GM19099 (cell line): ENCODE results near the gene DAPK2.

ENCODE experiments used
- POLR2A ChIP-seq: IDR thresholded peaks from 3 replicates; pipeline ENCODE4 v1.6.1; 2011; ENCODE audit warnings: low read depth; ENCODE audit not compliant: insufficient read length; ENCODE audit errors: extremely low read depth

Gene DAPK2

DNA sequence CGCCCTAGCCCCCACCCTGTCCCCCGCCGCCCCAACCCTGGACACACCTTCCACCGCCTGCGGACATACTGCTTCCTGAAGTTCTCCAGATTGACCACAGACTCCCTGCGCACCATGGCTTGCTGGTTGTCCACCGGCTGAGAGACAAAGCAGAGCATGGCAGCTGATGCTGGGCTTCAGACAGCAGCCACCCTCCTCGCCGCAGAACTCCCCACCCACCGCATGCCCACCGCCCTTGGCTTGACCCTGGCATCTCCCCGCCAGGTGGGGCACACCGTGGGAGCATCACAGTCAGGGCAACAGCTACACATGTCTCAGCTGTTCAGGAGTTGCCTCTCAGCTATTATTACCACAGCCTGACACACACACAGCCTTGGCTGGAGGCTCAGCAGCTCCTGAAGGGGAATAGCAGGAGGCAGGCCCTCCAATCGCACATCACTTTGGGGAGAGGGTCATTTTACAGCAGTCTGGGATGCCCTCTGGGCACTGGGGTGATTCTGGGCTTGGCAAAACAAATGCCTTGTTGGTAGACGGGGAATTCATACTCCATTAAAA lies 134.1 kb downstream of the DAPK2 start:
- no peak for TF ChIP-seq POLR2A

DNA sequence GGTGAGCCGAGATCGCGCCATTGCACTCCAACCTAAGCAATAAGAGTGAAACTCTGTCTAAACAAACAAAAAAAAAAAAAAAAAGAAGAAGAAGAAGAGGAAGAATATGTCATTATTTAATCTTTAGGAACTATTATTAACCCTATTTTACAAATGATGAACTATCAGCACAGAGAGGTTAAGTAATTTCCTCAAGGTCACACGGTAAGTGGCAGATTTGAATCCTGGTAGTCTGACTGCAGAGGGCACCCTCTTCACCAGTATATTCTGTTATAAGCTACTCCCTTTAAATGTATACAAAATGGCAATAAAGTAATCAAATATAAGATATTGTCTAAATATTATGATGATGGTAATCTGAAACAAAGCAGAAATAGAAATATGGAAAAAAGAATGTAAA lies 135.1 kb downstream of the DAPK2 start:
- TF ChIP-seq POLR2A, result no peak

DNA sequence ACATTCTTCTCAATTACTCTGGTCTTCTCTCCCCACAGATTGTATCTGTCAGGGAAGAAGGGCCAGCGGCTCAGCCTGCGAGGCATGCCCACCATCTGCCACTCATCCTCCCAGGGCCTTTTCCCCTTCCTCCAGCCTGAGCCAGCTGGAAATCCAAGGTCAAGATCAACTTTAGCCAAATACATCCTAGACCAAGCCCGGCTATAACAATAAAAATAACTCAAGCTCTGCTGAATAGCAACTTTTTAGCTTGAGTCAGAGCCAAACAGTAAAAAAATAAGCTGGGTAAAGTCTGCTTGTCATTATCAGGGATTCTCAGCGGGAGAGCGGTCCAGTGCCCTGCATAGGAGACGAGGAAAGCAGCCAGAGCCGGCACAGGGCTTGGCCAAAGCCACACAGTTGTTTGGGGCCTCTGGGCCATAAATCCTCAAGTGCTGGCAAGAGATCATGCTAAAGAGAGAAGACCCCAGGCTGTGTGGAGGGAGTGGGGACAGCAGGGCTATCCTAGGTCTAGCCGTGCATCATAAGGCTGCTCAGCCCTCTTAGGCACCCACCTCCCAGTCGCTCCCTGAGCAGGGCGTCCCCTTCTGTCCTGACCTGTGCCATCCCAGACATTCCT lies 136.4 kb downstream of the DAPK2 start:
- TF ChIP-seq POLR2A, result no peak

DNA sequence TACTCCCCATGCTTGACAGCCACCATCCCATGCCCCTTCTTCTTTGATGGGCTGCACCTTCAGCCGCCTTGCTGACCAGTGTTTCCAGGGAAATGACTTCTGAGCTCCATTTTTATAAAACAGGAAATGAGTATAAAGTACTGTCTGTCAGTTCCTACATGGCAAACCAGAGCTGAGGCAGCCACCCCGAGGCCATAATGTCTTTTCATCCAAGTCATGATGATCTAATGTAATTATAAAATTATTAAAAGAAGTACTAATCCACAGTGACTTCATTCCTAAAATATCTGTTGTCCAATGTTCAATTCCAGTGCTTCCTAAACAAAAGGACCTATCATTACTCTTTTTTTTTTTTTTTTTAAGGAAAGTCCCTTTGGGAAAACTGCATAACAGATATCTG lies 137.3 kb downstream of the DAPK2 start:
- no peak for TF ChIP-seq POLR2A

DNA sequence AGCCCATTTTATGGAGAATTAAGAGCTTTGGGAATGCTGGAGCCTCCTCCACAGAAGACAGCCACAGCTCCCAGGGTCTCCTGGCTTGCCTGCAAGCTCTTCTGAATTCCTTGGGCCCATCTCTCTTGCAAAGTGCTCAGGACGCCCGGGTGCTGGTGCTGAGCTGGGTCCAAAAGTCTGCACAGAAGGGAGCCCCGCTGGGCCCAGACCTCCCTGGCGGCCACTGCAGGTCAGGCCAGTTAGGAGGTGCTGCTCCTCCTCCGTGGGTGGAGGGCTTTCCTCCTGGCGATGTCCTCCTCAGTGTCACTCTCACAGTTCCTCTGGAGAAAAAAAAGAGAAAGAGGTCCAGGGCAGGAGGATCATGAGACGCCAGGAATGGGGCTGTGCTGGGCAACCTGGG lies 138.0 kb downstream of the DAPK2 start:
- TF ChIP-seq POLR2A, result no peak

DNA sequence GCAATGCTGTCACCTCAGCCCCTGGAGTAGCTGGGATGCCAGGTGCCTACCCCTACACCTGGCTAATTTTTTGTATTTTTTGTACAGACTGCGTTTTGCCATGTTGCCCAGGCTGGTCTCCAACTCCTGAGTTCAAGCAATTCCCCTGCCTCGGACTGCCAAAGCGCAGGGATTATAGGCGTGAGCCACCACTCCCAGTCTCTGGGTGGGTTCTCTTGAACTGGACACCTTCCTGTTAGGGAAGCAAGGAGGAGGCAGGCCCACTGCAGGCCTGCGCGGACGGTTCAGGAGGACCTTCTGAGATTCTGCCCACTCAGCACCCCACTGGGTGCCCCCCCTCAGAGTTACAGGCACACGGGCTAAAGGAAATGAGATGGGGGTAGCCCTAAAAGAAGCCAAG lies 138.8 kb downstream of the DAPK2 start:
- TF ChIP-seq POLR2A, result no peak

DNA sequence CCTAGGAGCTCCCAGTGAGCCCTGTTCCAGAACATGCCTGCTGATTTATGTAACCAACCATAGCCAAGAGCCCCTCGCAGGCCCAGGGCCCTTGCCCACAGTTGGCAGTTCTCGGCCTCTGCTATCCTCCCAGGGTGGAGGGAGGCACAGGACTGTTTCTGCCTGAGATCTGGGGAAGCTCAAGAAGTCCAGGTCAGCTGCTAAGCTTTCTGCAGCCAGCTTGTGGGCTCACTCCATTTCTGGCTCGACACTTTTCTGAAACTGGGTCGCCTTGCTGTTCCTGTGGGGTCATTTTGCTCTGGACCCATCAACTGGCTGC lies 140.1 kb downstream of the DAPK2 start:
- TF ChIP-seq POLR2A, result no peak

DNA sequence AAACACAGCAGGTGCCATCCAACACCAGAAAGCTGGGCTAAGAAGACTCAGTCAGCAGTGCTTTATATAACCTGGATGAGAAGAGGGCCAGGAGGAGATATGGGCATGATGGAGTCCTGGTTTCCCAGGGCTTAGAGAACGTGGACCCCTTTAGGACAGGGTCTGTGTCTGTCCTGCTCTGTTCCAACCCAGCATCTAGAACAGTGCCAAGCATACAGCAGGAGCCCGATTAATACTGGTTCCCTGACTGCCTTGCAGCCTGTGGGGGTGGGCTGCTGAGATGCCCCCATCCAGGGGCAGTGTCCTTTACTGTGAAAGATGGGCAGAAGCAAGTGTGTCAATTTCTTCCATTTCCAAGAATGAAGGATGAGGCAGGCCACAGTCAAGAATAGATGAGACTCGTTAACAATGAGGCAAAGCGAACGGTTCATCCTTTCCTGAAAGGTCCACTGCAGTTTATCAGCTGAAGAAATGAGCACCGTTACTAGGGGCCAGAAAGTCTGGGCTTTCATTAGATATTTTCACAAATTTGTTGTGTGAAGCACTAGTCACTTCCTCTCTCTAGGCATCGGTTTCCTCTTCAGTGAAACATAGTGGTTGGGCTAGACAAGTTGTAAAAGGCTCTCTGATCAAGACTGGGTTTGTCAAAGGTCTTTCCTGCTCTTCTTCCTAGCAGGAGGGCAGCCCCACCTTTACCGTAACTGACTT lies 140.6 kb downstream of the DAPK2 start:
- no peak for TF ChIP-seq POLR2A

DNA sequence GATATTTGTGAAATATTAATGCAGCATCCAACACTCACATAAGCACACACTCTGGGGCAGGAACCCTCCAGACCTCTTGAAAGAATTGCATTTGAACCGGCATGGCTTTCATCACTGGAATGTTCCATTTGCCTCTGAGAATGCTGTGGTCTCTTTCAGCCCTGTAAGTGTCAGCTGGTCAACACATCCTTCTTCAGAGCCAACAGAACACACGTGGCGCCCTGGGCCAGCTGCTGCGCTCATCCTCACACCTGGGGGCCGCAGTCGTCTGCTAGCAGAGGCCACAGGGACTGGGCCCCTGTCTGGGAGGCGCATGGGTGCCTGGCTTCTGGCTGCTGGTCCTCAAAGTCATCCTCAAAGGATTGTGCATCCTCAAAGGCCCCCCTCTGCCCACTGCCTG lies 141.2 kb downstream of the DAPK2 start:
- TF ChIP-seq POLR2A, result no peak

DNA sequence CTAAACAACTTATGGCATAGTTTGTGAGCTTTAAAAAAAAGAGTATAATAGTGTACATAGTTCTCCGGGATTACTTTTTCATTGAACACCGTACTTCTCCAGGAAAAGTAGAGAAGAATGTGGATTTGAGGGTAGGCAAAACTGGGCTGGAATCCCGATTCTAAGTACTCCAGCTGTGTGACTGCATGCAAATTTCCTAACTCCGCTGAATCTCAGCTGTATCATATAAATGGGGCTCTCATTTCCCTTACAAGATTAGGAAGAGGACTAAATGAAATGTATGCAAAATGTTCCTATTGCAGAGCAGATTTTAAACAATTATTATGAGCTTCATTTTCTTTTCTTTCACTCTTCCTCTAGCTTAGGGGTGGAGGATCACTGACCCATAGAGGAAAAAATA lies 142.2 kb downstream of the DAPK2 start:
- TF ChIP-seq POLR2A, result no peak

DNA sequence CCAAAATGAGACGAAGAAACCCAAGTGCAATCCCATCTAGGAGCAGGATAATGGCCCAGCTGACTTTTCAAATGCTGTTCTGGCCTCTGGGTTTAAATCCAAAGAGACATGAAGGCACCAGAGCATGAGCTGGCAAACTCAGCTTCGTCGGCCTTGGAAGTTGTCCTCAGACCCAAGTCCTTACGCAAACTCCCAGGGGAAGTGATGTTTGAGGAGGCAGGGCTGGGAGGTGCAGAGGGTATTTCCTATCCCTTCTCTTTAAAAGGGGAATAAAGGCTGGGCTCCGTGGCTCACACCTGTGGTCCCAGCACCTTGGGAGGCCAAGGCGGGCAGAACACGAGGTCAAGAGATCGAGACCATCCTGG lies 143.6 kb downstream of the DAPK2 start:
- no peak for TF ChIP-seq POLR2A

DNA sequence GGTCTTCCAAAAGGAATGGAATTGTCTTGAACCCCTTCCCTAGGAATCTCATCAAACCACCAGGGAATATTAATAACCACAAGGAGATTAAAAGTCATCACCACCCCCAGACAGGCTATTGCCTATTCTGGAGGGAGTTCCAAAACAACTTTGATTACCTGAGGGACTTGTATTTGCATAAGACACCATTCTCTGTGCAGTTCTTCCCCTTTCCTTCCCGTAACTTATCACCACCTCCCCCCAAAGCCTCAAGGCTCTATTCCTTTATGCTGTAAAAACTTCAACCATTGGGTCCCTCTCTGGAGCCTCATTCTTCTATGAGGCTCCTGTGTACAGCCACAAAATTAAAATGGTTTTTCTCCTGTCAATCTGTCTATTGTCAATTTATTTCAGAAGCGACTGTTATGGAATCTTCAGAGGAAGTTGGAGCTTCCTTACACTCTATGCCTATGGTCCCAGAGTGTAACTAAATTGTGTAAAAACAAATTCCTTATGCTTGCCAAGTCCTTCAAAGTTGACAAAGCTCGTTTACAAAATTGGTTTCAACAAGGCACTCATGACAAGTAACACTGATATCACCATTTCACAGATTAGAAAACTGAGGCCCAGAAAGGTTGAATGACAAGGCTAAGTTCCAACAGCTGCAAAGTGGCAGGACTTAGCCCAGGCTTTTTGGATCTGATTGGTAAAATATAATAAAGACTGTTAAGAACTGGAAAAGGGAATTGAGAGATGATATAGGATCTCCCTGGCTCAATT lies 144.2 kb downstream of the DAPK2 start:
- TF ChIP-seq POLR2A, result no peak

DNA sequence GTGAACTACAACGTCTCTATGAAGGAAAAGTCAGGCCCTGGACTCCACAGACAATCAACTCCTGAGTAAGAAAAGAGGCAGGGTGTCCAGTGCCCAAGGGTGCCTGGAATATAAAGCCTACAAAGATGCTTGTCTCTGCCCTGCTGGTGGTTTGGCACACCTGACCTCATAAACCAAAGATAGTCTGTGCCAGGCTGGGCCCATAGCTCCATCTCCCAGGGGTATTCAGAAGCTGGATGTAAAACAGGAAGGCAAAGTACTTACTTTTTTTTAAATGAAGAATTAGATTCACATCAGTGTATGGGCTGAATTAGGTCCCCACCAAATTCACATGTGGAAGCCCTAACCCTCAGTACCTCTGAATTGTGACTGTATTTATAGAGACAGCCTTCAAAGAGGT lies 146.0 kb downstream of the DAPK2 start:
- no peak for TF ChIP-seq POLR2A

DNA sequence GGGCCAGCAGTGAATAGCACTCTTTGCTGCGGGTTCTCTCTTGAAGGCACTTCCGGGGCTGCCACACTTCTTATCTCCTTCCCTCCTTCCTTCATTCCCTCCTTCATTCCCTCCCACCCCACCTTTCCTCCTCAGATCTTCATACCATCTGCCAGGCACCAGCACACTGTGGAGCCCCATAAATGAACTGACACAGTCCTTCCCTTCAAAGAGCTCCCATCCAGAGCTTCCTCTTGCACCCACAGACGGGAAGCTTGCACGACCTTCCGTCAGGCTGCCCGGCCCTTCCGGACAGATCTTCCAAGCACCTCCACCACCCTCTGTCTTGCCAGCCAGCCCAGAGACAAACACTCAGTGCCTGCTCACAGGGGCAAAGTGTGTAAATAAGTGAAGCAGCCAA lies 147.1 kb downstream of the DAPK2 start:
- TF ChIP-seq POLR2A, result no peak

DNA sequence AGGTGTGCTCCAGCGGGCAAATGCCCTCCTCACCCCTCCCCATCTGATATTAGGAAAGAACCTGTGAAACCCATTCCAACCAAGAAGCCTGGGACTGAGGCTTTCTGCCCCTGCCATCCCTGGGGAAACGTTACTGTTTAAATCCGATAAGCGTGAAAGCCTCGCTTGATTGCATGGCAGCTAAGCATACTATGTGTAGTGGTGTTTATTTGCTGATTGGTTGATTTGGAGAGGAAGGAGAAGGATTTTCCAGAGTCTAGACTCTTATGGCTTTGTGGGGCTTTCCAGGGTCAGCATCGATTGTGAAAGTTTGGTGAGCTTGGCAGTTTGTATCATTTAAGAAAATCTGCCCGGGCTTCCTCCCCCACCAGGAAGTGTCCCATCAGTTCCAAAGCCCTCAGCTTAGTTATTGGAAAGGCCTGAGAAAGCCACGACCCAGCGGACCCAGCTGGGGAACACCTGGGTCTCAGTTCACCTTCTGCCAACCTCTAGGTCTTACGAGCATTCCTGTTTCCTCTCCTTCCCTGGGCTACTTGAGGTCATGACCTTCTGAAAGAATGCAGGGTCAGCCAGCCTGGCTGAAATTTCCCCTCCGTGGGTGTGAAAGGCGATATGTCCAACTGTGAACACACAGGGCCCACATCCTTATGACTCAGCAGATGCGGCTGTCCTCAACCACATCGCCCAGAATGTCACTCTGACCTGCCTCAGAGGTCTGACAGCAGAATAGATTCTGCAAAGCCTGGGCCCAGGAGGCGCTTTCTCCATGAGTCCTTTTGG lies 149.8 kb downstream of the DAPK2 start:
- no peak for TF ChIP-seq POLR2A
